GM12801 (cell line): ENCODE results near the gene METTL1.

ENCODE experiments used
- TF ChIP-seq, protein P1 (sequence below): IDR thresholded peaks from one replicate; pipeline ENCODE4 v1.5.1; 2011; ENCODE audit warnings: control low read depth; ENCODE audit not compliant: insufficient read length; ENCODE audit errors: extremely low read depth

The METTL1 gene

DNA sequence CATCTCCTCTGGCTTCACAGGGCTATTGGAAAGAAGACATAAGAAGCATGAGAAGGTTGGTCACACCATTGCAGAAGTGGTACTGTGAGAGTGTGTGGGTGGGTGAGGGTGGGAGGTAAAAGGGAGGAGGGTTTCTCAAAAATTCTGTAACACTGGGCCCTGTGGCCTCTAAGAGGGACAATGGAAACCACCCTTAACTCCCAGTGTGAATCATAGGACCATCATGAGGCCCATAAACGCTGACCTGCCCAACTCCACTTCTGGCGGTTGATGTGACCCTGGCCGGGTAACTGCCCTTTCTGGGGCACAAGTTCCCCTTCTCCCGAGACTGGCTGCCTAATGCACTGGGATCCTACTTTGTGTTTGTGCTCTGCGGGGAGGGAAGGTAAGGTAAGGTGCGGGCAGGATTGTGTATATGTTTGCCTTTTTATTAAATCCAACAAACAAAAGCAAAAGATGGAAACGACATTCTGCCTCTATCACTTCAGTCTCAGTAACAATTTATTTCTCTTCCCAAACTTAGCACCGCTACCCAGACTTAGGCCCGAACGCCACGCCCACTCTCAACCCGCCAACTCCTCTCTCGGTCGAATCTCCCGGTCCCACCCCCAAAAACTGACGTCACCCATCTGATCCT is 551 bp downstream of the METTL1 start:
- TF ChIP-seq, protein P1, sequence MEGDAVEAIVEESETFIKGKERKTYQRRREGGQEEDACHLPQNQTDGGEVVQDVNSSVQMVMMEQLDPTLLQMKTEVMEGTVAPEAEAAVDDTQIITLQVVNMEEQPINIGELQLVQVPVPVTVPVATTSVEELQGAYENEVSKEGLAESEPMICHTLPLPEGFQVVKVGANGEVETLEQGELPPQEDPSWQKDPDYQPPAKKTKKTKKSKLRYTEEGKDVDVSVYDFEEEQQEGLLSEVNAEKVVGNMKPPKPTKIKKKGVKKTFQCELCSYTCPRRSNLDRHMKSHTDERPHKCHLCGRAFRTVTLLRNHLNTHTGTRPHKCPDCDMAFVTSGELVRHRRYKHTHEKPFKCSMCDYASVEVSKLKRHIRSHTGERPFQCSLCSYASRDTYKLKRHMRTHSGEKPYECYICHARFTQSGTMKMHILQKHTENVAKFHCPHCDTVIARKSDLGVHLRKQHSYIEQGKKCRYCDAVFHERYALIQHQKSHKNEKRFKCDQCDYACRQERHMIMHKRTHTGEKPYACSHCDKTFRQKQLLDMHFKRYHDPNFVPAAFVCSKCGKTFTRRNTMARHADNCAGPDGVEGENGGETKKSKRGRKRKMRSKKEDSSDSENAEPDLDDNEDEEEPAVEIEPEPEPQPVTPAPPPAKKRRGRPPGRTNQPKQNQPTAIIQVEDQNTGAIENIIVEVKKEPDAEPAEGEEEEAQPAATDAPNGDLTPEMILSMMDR, result no peak

DNA sequence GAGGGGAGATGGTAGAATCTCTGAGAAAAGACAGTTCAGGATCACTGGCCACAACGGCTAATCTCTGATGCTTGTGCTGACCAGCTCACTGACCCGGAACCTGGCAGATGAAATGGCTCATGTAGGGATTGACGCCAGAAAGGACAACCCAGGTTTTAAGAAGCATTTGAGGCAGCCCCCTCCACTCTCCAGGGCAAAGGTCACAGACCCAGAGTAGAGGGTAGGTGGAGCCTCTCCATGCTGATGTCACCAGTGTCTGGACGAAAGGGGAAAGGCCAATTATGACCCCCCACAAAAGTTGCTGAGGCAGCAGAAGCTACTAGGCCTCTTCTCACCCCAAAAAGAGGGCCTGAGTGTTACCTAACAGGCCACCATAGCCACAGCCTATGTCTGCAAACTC is 1.2 kb downstream of the METTL1 start:
- TF ChIP-seq, protein P1, result no peak

DNA sequence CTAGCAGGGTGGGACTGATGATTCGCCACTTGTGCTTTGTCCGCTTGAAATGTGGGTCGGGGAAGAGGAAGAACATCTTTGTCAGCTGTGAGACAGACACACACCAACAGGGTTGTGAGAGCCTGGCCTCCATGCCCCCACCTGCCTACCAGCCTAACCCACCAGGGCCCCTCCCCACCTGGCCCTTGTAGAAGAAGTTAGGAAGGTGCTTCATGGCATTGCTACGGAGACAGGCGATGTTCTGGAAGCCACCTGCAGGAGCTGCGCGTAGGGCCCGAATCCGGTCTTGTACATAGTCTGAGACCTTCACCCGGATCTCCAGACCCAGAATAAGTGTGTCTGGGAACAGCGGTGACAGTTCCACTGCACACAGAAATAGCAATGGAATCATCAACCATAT is 2.3 kb downstream of the METTL1 start:
- TF ChIP-seq, protein P1, result no peak

DNA sequence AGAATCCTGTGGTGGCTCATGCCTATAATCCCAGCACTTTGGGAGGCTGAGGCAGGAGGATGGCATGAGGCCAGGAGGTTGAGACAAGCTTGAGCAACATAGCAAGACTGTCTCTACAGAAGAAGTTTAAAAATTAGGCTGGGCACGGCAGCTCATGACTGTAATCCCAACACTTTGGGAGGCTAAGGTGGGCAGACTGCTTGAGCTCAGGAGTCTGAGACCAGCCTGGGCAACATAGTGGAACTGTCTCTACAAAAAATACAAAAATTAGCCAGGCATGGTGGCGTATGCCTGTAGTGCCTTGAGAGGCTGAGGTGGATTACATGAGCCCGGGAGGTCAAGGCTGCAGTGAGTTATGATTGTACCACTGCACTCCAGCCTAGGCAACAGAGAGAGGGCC is 4.0 kb downstream of the METTL1 start:
- TF ChIP-seq, protein P1, result no peak

DNA sequence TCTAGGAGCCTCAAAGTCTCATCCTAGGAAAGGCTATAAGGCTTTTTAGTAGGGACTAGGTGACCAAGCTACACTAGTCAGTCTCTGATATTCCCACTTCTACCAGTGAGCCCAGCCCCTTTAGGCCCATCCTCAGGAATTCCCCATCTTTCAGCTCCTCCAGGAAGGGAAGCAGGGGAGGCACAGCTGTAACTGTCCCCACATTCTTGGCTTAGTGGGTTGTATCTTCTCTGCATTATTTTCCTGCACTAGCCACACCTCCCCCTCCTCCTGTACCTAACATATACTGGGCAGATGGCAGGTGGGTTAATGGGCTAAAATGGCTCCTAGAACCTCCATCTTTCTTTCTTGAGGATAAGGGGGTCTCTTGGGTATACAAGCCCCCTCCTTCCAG is 4.6 kb downstream of the METTL1 start:
- TF ChIP-seq, protein P1, result no peak

DNA sequence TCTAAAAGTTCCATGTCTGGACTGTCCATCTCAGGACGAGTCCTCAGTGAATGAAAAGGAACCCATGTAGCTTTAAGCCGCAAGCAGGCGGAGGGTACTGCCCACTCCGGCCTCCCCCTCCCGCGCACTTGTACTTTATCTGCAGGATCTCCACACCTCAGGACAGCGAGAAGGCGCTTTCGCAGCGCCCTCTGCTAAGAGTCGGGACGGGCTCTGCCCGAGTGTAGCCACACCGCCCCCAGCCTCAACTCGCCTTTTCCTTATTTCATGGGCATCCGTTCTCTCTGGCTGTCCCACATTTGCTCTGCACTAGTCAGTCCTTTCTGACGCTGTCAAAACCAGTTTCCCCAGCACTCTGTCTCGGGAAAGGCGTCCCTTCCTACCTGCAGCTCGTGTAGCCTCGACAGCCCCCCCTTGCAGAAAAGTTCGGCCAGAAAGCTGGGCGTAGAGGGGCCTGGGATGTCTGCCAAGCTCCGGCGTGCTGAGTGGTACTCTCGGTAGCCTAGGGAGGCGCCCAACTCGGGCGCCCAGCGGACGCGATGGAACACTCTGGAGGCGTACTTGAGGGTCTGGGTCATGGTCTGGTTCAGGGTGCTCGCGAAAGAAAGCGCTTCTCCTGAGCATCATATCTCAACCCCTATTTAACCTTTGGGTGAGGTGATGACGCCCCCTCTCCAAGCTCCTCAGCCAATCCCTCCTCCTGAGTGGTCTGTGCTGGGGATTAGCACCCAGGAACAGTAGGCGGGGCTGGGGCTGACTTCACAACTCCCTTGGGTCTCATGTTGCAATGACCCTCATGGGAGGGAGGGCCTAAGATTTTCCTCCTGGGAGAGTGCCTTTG is 5.2 kb downstream of the METTL1 start, which contains the start of gene CYP27B1:
Gene CYP27B1, minus strand, starts transcription at position 615 of the 841 bp plus-strand sequence. Its CDS starts 37 bp downstream, at position 578.
- TF ChIP-seq, protein P1, result no peak

DNA sequence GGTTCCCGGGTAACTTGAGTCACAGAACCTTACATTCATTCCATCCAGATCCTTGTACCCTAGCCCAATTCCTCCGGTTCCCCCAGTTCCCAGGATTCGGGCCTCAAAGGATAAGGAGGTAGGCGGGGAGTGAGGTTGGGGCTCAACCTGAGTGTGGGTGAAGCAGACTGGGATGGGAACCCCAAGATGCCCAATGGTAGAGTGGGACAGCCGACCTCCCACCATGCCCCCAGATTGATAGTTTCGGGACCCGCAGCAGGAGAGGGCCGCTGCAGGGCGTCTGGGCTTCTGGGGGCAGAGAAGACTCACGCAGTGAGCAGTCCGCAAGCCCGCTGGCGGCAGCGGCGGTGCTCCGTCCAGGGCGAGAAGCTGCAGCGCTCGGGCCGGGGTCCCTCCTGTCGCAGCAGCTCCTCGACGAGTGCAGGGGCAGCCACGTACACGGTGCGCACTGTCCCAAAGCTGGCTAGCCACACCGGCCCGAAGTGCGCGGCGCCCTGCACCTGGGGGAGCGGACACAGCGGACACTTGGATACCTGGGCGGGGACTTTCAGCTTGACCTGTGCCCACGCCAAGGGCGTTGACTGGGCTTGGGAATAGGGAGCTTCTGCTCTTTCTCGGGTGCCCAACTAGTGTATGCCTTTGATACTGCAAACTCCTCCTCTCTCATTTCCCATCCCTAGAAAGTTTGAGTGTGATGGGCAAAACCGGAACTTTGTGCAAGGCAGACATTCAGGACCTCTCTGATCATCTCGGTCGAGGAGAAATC is 6.0 kb downstream of the METTL1 start:
- TF ChIP-seq, protein P1, result no peak
